GM18861 (cell line): ENCODE data around the gene TPD52L1.
"Not testable (repeated sequence)": the region's sequence is repeated elsewhere in the genome, so short reads cannot be mapped to it uniquely, and the experiment has no call there.

Source experiments
- ATAC-seq: cut with Tn5 transposase; IDR thresholded peaks from one replicate; pipeline ENCODE4 v1.9.1; 2021; ENCODE audit not compliant: unreplicated experiment

TPD52L1 gene

DNA sequence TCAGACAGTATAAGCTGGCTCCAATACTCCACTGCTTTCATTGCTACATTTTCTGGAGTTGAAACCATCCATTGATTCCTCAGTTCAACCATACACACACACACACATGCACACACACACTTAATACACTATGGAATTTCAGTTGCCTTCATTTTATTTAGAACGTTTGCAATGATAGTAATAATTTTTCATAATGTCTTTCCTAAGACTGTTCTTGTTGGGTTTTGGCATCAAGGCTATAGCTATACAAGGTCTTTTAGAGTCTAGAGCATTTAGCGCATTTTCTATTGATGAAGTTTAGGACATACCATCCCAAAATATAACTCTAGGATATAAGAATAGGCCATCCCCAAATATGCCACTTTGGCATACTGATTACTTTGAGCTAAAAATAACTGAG, 15.5 kb upstream of the TPD52L1 start:
- no peak for ATAC-seq

GRCh38 chr6:125140808-125141207, 12.8 kb upstream of the TPD52L1 start:
- ATAC-seq = no peak

GRCh38 chr6:125142618-125143017, 11.0 kb upstream of the TPD52L1 start:
- ATAC-seq = no peak

DNA sequence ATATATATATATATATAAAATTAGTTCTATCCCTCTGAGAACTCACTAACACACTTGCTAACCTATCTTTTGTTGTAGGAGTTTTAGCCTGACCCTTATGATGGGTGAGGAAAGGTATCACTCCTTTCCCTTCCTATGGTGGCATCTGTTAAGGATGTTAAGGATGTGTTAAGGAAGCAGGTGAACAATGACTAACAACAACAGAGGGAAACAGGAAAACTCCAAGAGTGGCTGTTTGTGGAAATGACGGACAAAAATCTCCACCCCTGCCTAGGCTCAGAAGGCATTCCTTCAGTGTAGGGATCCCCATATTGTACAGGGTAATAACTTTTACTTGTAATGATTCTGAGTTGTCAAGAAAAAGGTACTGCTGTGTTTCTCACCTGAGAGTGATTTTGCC, 8.8 kb upstream of the TPD52L1 start:
- no peak for ATAC-seq

- no peak for ATAC-seq
These were observed 4.1 kb upstream of the TPD52L1 start for GRCh38 chr6:125149256-125150144.

- no peak for ATAC-seq
These were observed 1.9 kb upstream of the TPD52L1 start for GRCh38 chr6:125151700-125152099.

GRCh38 chr6:125154118-125154760, 666 bp downstream of the TPD52L1 start:
- no peak for ATAC-seq

- ATAC-seq = no peak
These were observed 1.2 kb downstream of the TPD52L1 start for GRCh38 chr6:125154761-125155135.

- no peak for ATAC-seq
These were observed 1.8 kb downstream of the TPD52L1 start for GRCh38 chr6:125155344-125155743.

DNA sequence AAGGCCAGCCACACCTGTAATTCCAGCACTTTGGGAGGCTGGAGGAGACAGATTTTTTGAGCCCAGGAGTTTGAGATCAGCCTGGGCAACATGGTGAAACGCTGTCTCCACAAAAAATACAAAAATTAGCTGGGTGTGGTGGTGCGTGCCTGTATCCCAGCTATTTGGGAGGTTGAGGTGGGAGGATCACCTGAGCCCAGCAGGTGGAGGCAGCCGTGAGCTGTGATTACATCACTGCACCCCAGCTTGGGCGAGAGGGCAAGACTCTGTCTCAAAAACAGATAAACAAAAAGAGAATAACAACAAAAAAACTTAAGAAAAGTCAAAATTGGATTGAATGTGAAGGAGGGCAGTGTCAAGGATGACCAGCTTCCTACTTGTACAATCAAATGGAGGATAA, 2.9 kb downstream of the TPD52L1 start:
- ATAC-seq = no peak

DNA sequence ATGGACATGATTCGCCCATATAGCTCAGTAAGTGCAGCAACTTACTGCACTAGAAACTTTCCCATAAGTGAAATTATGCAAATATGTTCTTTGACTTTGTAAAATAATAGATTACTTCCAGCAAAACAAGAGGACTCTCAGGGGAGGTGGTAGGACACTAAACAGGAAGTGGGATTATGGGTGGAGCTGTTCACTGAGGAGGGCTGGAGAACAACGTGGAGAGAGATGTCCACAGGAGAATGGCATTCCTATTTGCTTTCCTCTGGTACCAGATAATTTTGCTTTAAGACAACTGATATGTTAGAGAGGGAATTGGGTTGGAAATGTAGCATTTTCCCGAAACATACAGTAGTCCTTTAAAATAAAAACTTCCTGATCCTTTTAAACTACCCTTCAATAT, 3.7 kb downstream of the TPD52L1 start:
- no peak for ATAC-seq

DNA sequence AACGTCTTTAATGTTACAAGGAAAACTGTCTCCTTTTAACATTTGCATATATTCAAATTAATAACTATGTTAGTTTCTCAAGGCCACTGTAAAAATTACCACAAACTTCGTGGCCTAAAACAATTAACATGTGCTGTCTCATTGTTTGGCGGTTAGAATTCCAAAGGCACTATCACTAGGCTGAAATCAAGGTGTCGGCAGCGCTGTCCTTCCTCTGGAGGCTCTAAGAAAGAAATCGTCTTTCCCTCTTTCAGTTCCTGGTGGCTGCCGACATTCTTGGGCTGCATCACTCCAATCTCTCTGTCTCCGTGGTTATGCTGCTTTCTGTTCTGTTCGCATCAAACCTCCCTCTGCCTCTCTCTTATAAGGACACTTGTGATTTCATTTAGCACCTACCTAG, 4.2 kb downstream of the TPD52L1 start:
- ATAC-seq = no peak

DNA sequence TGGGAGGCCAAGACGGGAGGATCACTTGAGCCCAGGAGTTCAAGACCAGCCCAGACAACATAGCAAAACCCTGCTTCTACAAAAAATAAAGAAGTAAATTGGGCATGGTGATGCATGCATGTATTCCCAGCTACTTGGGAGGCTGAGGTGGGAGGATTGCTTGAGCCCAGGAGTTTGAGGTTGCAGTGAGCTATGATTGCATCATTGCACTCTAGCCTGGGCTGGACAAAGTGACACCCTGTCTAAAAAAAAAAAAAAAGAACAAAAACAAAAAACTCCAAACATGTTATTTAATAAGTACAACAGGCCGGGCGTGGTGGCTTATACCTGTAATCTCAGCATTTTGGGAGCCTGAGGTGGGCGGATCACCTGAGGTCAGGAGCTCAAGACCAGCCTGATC, 9.8 kb downstream of the TPD52L1 start:
- ATAC-seq = not testable (repeated sequence)

- ATAC-seq = no peak
These were observed 10.2 kb downstream of the TPD52L1 start for GRCh38 chr6:125163811-125164210.

GRCh38 chr6:125164696-125165095, 11.1 kb downstream of the TPD52L1 start:
- no peak for ATAC-seq

DNA sequence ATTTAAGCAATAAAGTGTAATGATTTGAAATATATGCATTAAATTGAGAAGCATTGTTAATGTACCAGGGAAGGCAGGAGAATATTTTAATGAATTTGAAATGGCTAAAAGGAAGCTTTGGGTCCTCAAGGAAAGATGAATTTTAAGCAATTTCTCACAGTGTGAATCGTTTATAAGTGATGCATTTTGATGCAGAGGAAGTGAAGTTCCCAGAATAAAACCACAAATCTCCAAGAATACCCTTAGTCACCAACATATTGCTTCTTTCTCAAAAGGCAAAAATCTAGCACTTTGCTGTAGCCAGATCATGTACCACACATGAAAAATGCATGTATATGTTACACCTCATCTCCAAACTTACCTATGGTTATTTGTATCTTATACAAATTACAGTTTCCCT, 11.7 kb downstream of the TPD52L1 start:
- no peak for ATAC-seq

DNA sequence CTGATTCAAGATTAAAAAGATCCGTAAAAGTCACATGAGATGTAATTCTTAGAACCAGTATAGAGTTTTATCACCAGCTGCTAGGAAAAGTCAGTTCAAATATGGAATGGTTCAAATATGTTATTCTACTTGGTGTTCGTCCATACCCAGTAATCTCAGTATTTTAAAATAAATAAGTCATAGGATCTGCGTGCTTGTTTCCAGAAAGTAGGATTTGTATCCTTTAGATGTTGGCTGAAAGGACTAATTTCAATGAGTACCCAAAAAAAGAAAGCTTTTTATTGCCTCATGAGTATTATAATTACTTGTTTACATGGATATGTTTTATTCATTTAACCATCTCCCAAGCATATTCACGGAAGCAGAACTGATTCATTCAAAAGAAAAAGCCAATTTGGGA, 12.2 kb downstream of the TPD52L1 start:
- ATAC-seq = no peak

DNA sequence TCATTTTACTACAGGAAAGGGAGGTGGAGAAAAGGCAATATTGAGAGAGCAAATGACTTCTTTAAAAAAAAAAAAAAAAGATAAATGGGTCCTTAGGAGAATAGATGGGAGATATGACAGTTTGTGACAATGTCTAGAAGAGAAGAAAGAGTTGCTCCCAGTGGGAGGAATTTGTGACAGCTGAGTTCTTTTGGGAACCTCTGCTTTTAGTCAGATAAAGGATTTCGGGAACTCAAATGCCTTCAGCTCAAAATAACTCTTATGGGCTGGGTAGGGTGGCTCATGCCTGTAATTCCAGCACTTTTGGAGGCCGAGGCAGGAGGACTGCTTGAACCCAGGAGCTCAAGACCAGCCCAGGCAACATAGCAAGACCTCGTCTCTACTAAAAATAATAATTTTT, 13.1 kb downstream of the TPD52L1 start:
- ATAC-seq = no peak

GRCh38 chr6:125167579-125167978, 14.0 kb downstream of the TPD52L1 start:
- no peak for ATAC-seq

GRCh38 chr6:125169058-125169457, 15.5 kb downstream of the TPD52L1 start:
- ATAC-seq = no peak

GRCh38 chr6:125169522-125169921, 15.9 kb downstream of the TPD52L1 start:
- ATAC-seq = no peak

DNA sequence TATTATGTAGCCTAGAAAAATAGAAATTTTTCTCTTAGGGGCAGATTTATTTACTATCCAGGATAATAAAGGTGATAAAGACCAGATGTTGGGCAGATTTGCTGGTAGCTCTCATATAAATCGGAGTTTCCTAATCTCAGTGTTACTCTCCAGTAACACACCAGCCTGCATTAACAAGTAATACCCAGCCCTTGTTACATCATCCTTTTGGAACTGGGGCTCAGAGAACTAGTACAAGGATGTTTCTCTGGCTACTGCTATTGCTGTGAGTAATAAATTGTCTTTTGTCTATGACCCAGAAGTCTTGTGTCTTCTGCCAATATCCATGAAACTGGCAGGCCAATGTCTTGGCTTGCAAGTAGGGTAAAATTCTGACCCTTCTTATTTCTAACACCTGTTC, 16.8 kb downstream of the TPD52L1 start:
- no peak for ATAC-seq
